AG04450 (cell line): ENCODE measurements around the gene SFXN5. TPM values are rescaled to one million over a fixed set of nuclear protein-coding genes. Genes with fewer than 3 reads are reported as not detected.

Experiments used
- CTCF ChIA-PET: fragments of 300-600, 350-600 bp; formaldehyde crosslinking; extraction: SDS; loops from one replicate; lab custom pipeline; 2022; ENCODE audit warnings: antibody characterized with exemption, inconsistent platforms; lab: Charles Lee
- POLR2A ChIA-PET: fragments of 350-600 bp; formaldehyde crosslinking; extraction: SDS; loops from one replicate; lab custom pipeline; 2021; ENCODE audit warnings: antibody characterized with exemption, inconsistent platforms; lab: Yijun Ruan, JAX
- DNase-seq: peaks from one replicate; pipeline ENCODE4 v3.0.0-alpha.2; 2011; ENCODE audit warnings: low read depth, low spot score
- H3K27ac ChIP-seq: one replicate; pipeline ENCODE4 v1.5.1; 2012; ENCODE audit warnings: low read depth, low read length, control low read depth
- H3K27me3 ChIP-seq: one replicate; pipeline ENCODE4 v1.6.0; 2012; ENCODE audit warnings: low read length; ENCODE audit not compliant: control insufficient read depth, insufficient read depth
- H3K4me3 ChIP-seq: 2 replicates; pipeline ENCODE4 v1.5.1; 2011; ENCODE audit warnings: mild to moderate bottlenecking, low read depth, low read length, control low read depth
- H3K9me3 ChIP-seq: 2 replicates; pipeline ENCODE4 v1.5.1; 2012; ENCODE audit warnings: low read length; ENCODE audit not compliant: control insufficient read depth, insufficient read depth
- CTCF ChIP-seq: IDR thresholded peaks from 2 replicates; pipeline ENCODE4 v1.5.1; 2011; ENCODE audit warnings: low read depth, low read length, control low read depth, inconsistent platforms
- polyA plus RNA-seq: library from polyadenylated mRNA; depleted of rRNA; stranded (reverse); fragments of >200 nt; gene quantifications from 2 replicates; pipeline ENCODE4 v1.2.3, GENCODE V29; 2011

SFXN5 gene
- polyA plus RNA-seq, 1 experiment, result 11.8 TPM

DNA sequence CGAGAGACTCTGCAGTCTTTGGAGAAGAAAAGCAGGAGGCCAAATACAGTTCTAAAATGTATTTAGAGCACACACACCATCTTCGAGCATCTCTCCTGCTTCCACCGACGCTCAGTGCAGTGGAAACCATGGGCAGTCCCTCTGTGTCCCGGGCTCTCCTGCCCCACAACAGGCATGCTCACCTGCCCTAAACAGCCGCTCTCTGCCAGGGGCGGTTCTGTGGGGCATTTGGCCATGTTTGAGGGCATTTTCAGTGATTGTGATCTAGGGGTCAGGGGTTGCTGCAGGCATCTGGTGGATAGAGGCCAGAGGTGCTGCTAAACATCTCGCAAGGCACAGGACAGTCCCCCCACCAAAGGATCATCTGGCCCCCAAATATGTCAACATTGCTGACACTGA, 98.4 kb downstream of the SFXN5 start:
- no peak for DNase-seq
- TF ChIP-seq CTCF, result no peak
- ChIA-PET CTCF (interaction anchor here (0.5 to 9.5 kb wide), 13 partner anchors 8 to 183 kb away, joined by 3 to 222 read pairs (median 5); partner anchors contain the start of gene SPR), POLR2A (interaction anchor here (1.1 kb wide), 1 partner anchor 81 kb away, joined by 3 read pairs; no protein-coding TSS in a partner anchor)
- Histone ChIP-seq H3K9me3 (no peaks in the 10 kb centered on the region), H3K27ac (no peak overlapping the region), H3K4me3 (no peak overlapping the region), H3K27me3 (no peaks in the 10 kb centered on the region)

GRCh38 chr2:72972352-72973136, 99.0 kb downstream of the SFXN5 start:
- CTCF ChIA-PET, result interaction anchor here (0.5 to 9.5 kb wide), 8 partner anchors 9 to 190 kb away, joined by 3 to 222 read pairs (median 6); partner anchors contain the start of gene SPR
- no peak for DNase-seq
- H3K9me3 ChIP-seq, result no peaks in the 10 kb centered on the region
- H3K4me3 ChIP-seq, result no peak overlapping the region
- TF ChIP-seq CTCF, result no peak
- no peak overlapping the region for H3K27ac ChIP-seq
- H3K27me3 ChIP-seq, result no peaks in the 10 kb centered on the region
- POLR2A ChIA-PET, result no interaction called here

DNA sequence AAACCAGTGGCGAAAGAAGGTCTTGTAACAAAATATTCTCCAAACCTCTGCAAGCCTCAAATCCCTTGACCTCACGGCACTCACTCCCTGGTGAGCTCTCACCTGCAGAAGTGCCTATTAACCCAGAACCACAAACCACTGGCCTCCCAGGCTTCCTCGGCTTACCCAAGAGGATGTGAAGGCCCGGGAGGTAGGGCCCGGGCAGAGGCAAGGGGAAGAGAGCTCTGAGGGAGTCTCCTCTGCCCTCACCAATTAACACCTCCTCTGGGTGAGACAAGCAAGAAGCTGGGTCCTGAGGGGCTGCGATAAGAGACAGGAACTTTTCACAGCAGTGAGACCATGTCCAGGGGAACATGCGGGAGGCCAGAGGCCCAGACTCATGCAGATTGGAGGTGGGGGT, 100.5 kb downstream of the SFXN5 start:
- Histone ChIP-seq H3K27me3 (no peaks in the 10 kb centered on the region), H3K4me3 (no peak overlapping the region), H3K9me3 (no peaks in the 10 kb centered on the region), H3K27ac (no peak overlapping the region)
- POLR2A ChIA-PET, result no interaction called here
- no peak for DNase-seq
- TF ChIP-seq CTCF, result no peak
- CTCF ChIA-PET, result interaction anchor here (0.5 to 9.5 kb wide), 5 partner anchors 21 to 1881 kb away, joined by 3 to 222 read pairs (median 4); partner anchors contain the start of gene SPR

GRCh38 chr2:72969706-72970105, 101.8 kb downstream of the SFXN5 start:
- no peaks in the 10 kb centered on the region for H3K27me3 ChIP-seq
- DNase-seq, result no peak
- no peak for TF ChIP-seq CTCF
- H3K4me3 ChIP-seq, result no peak overlapping the region
- ChIA-PET POLR2A (interaction anchor here (0.7 kb wide), 1 partner anchor 16 kb away, joined by 3 read pairs; no protein-coding TSS in a partner anchor), CTCF (interaction anchor here (0.5 to 9.5 kb wide), 3 partner anchors 78 to 1638 kb away, joined by 3 to 222 read pairs (median 5); partner anchors contain the start of genes SPR and ZNF638)
- H3K9me3 ChIP-seq, result no peaks in the 10 kb centered on the region
- H3K27ac ChIP-seq, result no peak overlapping the region

GRCh38 chr2:72968286-72968685, 103.2 kb downstream of the SFXN5 start:
- no peak overlapping the region for H3K4me3 ChIP-seq
- no peak overlapping the region for H3K27ac ChIP-seq
- POLR2A ChIA-PET, result interaction anchor here (1.0 kb wide), 1 partner anchor 26 kb away, joined by 3 read pairs; no protein-coding TSS in a partner anchor
- DNase-seq, result no peak
- no peaks in the 10 kb centered on the region for H3K27me3 ChIP-seq
- CTCF ChIA-PET, result interaction anchor here (9.5 kb wide), 1 partner anchor 76 kb away, joined by 222 read pairs; the partner anchor contains the start of gene SPR
- TF ChIP-seq CTCF, result no peak
- H3K9me3 ChIP-seq, result no peaks in the 10 kb centered on the region
